ENCODE results near the gene ANTXR2. TPM values are rescaled to one million over a fixed set of nuclear protein-coding genes. Genes with fewer than 3 reads are reported as not detected.

The ANTXR2 gene
- polyA plus RNA-seq, 3 donors, result 79.8 to 98.6 (median 85.0) TPM

DNA sequence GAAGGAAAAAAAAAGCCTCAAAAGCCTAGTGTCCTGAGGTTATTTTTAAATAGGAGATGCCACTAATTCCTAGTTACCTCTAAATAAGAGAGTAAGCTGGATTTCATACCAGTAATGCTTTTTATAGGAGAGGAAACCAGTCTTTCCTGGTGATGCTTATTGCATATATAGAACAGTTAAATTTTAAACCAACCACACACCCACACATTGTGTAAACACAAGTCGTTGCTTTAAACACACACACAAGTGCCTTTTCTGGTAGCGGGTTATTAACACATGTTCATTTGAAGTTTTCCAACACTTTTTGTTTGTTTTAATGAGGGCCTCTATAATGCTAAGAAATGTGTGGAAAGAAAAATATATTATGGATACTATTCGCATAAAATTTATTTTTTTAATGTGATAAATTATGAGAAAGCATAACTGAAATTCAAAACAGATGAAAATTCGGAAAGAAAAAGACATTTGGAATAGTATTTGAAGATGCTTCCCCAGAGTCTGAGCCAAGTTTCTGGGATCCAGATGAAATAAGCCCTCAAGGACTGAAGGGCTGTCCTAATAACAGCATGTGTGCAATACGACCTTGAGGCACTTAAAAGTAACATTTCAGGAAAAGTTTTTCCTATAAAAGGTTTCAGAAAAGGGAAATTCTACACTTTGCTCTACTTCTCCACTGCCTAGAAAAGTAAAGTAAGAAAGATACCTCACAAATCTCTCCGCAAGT, 2.0 kb downstream of the ANTXR2 start:
- no peak for DNase-seq (ENCODE audit: low read depth in 3 of 3, low spot score in 2 of 3)

DNA sequence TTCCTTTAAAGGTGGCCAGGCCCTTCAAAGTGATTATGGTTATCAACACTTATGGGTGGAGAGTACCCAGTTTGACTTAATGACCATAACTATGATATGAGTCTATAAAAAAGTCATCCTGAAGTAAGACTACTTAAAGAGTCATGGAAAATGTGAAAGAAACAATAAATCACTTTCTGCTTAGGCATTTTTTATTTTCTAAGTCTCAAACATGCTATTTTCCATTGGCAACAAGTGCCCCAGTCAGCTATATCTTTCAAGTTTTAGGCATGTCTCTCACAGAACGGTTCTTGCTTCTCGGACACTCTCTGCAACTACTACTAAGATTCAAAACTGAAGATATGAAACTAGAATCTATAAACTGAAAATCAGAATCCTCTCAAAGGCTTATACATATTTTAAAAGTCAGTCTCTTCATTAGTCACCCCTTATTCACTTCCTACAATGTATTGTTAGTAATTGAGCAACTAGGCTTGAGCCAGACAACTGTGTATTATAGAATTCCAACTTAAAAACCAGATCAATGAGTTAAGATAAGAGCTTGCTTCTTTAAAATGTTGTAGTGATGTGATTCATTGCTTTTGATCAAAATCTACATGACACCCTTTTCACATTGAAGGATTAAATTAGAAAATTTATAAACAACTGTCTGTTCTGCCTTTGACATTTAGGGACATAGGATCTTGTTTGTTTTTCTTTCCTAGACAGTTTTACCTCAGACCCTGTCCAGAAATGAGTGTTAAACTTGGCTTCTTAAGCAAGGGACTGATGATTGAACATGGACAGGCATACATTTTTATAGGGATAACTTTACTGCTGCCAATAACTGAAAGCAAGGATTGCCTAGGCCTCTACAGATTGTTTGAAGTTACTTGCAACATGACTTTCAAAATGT, 2.9 kb downstream of the ANTXR2 start:
- no peak for DNase-seq (ENCODE audit: low read depth in 3 of 3, low spot score in 2 of 3)

- no peak for DNase-seq (ENCODE audit: low read depth in 3 of 3, low spot score in 2 of 3)
Measured at GRCh38 chr4:80069108-80069836, 3.8 kb downstream of the ANTXR2 start.

- no peak for DNase-seq (ENCODE audit: low read depth in 3 of 3, low spot score in 2 of 3)
Measured at GRCh38 chr4:80065601-80066000, 7.4 kb downstream of the ANTXR2 start.

DNA sequence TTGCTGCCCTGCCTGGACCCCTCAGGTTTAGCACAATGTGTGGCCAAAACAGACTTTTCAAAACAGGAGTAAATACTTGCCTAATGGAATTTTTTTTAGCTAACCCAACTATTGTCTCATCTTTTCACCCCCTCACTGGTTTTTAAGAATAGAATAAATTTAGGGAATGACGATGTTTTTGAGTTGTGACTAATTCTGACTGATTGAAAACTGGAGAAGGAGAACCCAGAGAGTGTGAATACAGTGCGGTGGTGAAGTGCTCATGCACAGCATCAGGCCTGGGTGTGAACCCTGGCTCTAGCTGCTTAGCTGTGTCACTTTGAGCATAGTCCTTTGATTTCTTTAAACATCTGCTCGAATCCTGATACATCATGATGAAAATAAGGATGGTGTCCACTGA, 10.5 kb downstream of the ANTXR2 start:
- no peak for DNase-seq (ENCODE audit: low read depth in 3 of 3, low spot score in 2 of 3)

DNA sequence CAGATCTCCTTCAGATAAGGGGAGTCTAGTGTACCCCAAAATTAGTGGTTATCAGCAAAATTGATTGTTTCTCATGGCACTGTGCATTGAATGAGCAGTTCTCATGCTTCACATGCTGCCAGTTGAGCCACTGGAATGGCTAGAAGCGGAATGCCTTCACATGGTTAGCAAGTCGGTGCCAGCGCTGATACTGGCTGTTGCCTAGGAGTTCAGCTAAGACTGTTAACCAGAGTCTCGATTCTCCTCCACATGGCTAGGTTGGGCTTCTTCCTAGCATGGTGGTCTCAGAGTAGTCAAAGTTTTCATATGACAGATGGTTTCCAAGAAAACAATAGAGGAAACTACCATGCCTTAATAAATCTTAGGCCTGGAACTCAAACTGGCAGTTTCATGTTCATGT, 12.2 kb downstream of the ANTXR2 start:
- no peak for DNase-seq (ENCODE audit: low read depth in 3 of 3, low spot score in 2 of 3)

DNA sequence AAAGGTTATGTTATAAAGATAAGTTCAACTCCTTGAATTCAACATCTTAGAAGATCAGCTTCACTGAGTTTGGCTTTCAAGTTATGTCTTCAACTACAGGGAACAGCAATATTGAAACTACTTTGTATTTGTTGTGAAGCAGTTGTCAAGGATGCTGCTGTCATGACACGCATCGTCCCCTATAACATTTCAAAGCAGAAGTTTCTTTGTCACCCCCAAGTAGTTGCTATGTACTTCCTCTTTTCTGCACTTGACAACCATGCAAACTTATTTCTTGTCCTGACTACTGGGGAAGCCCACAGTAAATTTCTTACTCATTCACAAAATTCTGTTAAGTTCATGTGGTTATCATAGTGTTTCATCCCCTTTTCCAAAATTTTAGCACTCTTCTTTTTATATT, 14.3 kb downstream of the ANTXR2 start:
- no peak for DNase-seq (ENCODE audit: low read depth in 3 of 3, low spot score in 2 of 3)

GRCh38 chr4:80054375-80054774, 18.7 kb downstream of the ANTXR2 start:
- DNase-seq (ENCODE audit: low read depth in 3 of 3, low spot score in 2 of 3), result no peak

DNA sequence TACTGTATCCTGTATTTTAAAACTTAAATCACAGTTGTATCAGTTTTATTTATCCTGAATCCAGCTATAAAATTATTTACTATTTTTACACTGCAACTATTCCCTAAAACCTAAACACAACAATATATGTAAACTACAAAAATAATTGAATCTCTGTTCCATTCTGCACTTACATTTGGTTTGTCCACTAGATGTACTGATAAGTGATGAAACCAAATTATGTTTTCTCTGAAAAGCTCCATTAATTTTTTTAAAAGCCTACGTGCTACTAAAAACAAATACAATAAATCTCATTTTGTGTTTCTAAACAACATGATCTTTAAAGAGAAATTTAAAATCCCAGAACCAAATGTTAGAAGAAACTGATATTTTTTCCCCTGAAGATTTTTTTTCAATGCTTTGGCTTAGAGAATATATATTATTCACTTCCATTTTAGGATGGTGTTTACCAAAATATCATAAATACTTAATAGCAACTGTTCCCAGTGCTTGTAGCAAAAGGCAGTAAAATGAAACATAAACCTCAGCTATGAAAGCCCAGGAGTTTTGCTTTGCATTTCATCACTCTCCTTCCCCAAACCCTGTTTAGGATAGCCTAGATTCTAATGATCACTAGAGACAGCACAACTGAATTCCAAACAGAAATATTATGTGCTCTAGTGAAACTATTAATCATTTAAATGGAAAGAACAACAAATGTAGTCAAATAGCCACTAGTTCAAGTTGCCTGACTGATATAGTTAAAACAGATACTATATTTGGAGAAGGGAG, 19.7 kb downstream of the ANTXR2 start:
- DNase-seq (ENCODE audit: low read depth in 3 of 3, low spot score in 2 of 3), result no peak

DNA sequence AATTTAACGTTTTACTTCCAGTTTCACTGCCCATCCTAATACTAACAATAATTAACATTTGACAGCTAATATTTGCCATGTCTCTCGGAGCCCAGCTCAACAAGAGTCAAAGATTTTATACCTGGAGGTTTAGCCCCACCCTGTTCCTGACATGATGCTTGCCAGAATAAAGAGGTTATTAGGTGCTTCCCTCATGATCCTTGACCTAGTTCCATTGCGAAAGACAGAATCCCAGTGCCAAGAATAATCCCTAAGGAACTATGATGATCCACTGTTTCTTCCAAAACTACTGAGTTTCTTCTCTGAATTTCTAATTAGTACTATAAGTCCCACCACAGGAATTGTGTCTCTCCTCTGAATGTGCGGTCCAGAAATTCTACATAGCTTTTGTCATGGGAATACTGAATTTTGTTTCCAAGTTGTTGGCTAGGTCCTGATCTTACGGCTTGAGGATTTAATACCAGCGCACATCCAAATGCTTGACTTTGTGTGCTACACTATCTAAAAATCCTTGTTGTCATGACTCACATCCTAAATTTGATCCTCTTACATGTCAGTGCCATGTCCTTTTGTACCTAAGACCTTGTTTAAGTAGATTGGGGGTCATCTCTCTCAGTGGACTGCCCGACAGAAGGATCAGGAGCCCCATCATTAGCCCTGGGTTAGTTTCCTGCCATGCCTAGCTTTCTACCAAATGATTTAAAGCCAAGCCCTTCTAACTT, 23.1 kb downstream of the ANTXR2 start:
- DNase-seq (ENCODE audit: low read depth in 3 of 3, low spot score in 2 of 3), result no peak

DNA sequence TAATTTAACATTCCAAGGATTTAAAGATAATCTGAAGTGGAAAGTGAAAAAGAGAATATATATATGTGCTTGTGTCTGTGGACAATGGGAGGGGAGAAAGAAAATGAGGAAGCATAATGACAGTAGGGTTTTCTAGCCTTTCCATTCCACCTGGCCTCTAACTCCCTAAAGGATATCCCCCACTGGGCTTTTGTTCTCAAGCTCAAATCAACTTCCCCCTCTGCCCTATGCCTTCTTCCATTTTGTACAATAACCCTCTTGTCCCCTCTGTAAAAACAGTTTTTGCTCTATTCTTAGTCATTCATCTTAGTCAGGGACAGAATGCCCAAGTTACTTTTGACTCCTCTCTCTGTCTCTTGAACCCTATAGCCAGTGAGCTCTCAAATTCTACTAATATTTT, 23.6 kb downstream of the ANTXR2 start:
- DNase-seq (ENCODE audit: low read depth in 3 of 3, low spot score in 2 of 3), result no peak

GRCh38 chr4:80045786-80046185, 27.2 kb downstream of the ANTXR2 start:
- DNase-seq (ENCODE audit: low read depth in 3 of 3, low spot score in 2 of 3), result no peak

- DNase-seq (ENCODE audit: low read depth in 3 of 3, low spot score in 2 of 3), result peak in 2 of 3 donors; percentile 9 to 16
Measured at GRCh38 chr4:80043541-80043940, 29.5 kb downstream of the ANTXR2 start.

DNA sequence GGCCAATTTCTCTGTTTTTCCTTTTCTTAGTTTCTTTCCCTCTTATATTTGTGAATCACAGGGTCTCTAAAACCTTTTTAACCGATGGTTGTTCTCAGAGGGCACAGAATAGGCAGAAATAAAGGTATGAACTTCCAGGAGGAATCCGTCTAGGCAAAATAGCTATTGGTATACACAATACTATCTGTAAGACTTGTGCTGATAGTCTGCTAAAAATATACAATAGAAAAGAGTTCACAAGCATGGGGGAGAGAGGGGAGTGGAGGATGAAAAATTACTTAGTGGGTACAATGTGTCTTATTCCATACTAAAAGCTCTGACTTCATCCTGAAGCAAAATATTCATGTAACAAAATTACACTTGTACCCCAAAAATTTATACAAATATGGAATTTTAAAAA, 30.2 kb downstream of the ANTXR2 start:
- DNase-seq (ENCODE audit: low read depth in 3 of 3, low spot score in 2 of 3), result no peak

- no peak for DNase-seq (ENCODE audit: low read depth in 3 of 3, low spot score in 2 of 3)
Measured at GRCh38 chr4:80037864-80038263, 35.2 kb downstream of the ANTXR2 start.

GRCh38 chr4:80036949-80037685, 35.9 kb downstream of the ANTXR2 start:
- DNase-seq (ENCODE audit: low read depth in 3 of 3, low spot score in 2 of 3), result peak; percentile 32 to 39 (median 38)

DNA sequence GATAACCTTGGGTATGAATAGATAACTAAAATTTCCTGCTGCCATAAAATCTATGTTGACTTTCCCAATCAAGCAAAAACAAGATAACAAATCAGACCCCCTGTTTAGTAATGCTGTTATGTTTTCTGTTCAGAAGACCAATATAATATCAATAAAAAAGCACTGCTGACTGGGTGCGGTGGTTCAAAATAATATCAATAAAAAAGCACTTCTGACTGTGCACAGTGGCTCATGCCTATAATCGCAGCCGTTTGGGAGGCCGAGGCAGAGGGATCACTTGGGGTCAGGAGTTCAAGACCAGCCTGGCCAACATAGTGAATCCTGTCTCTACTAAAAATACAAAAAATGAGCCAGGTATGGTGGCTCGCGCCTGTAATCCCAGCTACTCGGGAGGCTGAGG, 36.7 kb downstream of the ANTXR2 start:
- no peak for DNase-seq (ENCODE audit: low read depth in 3 of 3, low spot score in 2 of 3)

GRCh38 chr4:80035336-80035735, 37.7 kb downstream of the ANTXR2 start:
- no peak for DNase-seq (ENCODE audit: low read depth in 3 of 3, low spot score in 2 of 3)

GRCh38 chr4:80033581-80033980, 39.4 kb downstream of the ANTXR2 start:
- no peak for DNase-seq (ENCODE audit: low read depth in 3 of 3, low spot score in 2 of 3)

All from right renal cortex interstitium (tissue), 3 donors.